Vagina (tissue), 2 donors: ENCODE results near the gene ADAT3.

Source experiments
- POLR2A ChIP-seq, 2 donors: fragments of 450-650 bp; IDR thresholded peaks; one replicate each; pipeline ENCODE4 v1.6.1; 2017; ENCODE audit warnings: antibody characterized with exemption in 2 of 2, mild to moderate bottlenecking in 2 of 2, moderate library complexity in 2 of 2
- TF ChIP-seq, protein P1 (sequence below), 3 experiments: fragments of 450-650 bp in 2 of 3; fragments of 200-600 bp in 1 of 3; sonication (generic) in 1 of 3; IDR thresholded peaks; one replicate each; pipeline ENCODE4 v1.5.1; 2017 to 2019; ENCODE audit warnings: antibody characterized with exemption in 3 of 3, mild to moderate bottlenecking in 2 of 3, moderate library complexity in 2 of 3

DNA sequence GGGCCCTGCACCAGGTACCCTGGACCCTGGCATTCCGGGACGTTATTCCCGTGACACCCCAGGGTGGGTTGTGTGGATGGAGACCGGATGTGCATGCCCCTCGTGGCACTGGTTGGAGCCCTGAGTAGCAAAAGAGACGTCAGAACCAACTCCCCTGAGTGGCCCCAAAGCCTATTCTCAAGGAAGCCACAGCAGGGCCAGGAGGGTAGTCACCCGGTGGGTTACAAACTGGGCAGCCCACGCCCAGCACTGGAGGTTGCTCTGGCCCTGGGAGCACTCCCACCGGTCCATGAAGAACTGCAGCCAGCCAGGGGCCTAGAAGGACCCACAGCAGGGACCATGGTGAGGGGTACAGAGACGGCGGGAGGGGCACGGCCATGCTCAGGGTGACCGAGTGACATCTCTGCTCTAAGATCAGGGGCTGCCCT, 49.4 kb upstream of the ADAT3 start:
- TF ChIP-seq, protein P1, sequence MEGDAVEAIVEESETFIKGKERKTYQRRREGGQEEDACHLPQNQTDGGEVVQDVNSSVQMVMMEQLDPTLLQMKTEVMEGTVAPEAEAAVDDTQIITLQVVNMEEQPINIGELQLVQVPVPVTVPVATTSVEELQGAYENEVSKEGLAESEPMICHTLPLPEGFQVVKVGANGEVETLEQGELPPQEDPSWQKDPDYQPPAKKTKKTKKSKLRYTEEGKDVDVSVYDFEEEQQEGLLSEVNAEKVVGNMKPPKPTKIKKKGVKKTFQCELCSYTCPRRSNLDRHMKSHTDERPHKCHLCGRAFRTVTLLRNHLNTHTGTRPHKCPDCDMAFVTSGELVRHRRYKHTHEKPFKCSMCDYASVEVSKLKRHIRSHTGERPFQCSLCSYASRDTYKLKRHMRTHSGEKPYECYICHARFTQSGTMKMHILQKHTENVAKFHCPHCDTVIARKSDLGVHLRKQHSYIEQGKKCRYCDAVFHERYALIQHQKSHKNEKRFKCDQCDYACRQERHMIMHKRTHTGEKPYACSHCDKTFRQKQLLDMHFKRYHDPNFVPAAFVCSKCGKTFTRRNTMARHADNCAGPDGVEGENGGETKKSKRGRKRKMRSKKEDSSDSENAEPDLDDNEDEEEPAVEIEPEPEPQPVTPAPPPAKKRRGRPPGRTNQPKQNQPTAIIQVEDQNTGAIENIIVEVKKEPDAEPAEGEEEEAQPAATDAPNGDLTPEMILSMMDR (IDR thresholded peaks at IDR 0.05), result no peak
- TF ChIP-seq POLR2A (IDR thresholded peaks at IDR 0.05), result no peak
